Fibroblast of pulmonary artery (primary cell): Measurements from ENCODE around the gene DNAAF5.

Source experiments
- DNase-seq: peaks from one replicate; pipeline ENCODE4 v3.0.0-alpha.2; 2010; ENCODE audit warnings: low read depth
- H3K4me3 ChIP-seq: replicated peaks from 2 replicates; pipeline ENCODE4 v1.5.1; 2011; ENCODE audit warnings: low read depth, mild to moderate bottlenecking, control low read depth, low read length, moderate library complexity
- TF ChIP-seq, protein P1 (sequence below): IDR thresholded peaks from 2 replicates; pipeline ENCODE4 v1.5.1; 2011; ENCODE audit warnings: mild to moderate bottlenecking, control low read depth, low read length, inconsistent platforms; ENCODE audit errors: missing control alignments

Gene DNAAF5

DNA sequence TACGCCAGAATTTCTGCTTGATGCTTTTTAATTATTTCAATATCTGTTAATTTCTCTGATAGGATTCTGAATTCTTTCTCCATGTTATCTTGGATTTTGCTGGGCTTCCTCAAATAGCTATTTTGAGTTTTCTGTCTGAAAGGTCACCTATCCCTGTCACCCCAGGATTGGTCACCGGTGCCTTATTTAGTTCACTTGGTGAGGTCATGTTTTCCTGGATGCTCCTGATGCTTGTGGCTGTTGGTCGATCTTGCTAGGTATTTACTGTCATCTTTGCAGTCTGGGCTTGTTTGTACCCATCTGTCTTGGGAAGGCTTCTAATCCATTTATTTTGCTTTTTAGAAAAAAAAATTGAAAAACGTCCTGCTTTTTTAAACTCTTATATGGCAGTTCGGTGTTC, 11.7 kb downstream of the DNAAF5 start:
- H3K4me3 ChIP-seq = no peak overlapping the region
- DNase-seq = no peak
- TF ChIP-seq, protein P1, sequence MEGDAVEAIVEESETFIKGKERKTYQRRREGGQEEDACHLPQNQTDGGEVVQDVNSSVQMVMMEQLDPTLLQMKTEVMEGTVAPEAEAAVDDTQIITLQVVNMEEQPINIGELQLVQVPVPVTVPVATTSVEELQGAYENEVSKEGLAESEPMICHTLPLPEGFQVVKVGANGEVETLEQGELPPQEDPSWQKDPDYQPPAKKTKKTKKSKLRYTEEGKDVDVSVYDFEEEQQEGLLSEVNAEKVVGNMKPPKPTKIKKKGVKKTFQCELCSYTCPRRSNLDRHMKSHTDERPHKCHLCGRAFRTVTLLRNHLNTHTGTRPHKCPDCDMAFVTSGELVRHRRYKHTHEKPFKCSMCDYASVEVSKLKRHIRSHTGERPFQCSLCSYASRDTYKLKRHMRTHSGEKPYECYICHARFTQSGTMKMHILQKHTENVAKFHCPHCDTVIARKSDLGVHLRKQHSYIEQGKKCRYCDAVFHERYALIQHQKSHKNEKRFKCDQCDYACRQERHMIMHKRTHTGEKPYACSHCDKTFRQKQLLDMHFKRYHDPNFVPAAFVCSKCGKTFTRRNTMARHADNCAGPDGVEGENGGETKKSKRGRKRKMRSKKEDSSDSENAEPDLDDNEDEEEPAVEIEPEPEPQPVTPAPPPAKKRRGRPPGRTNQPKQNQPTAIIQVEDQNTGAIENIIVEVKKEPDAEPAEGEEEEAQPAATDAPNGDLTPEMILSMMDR = no peak

DNA sequence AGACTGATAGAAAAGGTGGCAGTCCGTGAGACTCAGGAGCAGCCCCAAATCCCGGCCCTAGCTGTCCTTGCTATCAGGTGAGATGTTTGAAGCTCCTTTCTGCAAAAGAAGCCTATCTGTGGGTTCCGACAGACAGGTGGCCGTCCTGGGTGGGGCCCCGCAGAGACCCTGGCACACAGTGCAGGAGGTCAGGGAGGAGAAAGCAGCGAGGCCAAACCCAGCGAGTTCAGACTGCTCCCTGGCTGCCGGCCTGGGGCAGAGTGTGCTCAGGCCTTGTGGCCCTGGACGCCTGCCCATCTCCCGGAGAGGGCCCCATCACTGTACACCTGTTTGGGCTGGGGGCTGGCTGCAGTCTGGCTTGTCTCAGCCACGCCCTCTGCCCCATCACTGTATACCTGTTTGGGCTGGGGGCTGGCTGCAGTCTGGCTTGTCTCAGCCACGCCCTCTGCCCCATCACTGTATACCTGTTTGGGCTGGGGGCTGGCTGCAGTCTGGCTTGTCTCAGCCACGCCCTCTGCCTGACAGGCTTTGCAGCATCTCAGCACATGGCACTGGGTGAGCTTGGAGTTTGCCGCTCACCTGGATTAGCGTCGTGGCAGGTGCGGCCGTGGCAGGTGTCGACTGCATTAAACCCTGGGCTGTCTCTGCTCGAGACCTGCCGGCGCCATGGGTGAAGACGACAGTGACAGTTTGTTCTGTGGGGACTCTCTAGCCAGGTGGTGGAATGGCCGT, 12.4 kb downstream of the DNAAF5 start:
- no peak overlapping the region for H3K4me3 ChIP-seq
- DNase-seq = no peak
- TF ChIP-seq, protein P1 = no peak

DNA sequence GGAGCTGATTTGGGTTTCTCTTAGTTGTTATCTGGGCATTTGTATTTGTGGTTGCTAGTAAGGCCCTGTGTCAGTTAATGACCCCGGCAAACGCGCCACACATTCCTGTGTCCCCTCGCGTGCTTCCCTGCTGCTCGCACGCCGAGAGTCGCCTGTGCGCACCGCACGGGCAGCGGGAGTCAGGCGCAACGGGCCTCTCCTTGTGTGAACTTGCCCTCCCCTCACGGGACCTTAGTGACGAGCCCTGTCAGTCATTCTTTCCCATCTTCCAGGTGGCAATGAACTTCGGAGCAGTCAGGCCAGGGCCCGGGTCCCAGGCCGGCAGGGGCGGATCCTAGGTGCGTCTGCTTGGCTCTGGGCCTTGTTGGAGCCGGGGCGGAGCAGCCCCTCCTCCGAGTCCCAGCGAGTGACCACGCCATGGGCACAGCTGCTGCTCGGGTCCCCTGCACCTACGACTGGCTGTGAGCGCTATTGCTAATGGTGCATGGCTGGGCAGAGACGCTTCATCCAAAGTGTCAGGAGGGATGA, 13.0 kb downstream of the DNAAF5 start:
- H3K4me3 ChIP-seq = no peak overlapping the region
- no peak for DNase-seq
- TF ChIP-seq, protein P1 = no peak

DNA sequence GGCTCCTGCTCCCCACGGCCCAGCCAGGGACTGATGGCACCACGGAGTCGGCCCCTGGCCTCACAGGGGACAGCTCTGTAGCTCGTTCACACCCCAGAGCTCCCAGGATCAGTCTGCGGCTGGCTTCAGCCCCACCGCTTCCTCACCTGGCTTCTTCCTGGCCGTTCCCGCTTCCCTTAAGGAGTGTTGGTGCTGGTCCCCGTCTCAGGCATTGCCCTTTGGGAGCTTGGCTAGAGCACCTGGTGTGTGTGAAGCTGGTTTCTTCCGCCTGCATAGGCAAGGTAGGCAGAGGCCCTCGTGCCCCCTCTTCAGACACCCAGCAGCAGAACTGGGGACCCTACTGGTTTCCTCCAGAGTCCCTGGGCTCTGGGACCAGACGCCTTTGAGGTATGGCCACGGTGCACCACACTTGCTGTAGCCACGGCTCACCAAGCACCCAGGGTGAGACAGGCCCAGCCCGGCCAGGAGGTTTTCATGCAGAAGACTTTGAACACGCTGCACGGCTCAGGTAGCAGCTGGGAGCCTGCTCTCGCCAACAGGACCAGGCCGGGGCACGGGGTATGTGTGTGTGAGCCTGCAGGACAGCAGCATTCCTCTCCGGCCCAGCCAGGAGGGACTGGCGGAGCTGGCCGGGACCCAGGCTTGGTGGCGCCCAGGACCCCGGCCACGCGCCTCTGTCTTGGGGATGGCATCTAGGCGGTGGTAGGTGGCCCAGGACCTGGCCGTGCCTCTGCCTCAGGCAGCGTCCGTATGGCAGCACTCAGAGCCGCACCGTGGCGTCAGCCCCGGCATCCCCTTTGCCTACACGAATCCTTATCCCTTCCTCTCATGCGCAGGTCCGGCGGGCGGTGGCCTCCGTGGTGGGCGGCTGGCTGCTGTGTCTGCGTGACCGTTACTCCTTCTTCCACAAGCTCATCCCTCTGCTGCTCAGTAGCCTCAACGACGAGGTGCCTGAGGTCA, 13.8 kb downstream of the DNAAF5 start:
- DNase-seq = no peak
- TF ChIP-seq, protein P1 = no peak
- H3K4me3 ChIP-seq = no peak overlapping the region

DNA sequence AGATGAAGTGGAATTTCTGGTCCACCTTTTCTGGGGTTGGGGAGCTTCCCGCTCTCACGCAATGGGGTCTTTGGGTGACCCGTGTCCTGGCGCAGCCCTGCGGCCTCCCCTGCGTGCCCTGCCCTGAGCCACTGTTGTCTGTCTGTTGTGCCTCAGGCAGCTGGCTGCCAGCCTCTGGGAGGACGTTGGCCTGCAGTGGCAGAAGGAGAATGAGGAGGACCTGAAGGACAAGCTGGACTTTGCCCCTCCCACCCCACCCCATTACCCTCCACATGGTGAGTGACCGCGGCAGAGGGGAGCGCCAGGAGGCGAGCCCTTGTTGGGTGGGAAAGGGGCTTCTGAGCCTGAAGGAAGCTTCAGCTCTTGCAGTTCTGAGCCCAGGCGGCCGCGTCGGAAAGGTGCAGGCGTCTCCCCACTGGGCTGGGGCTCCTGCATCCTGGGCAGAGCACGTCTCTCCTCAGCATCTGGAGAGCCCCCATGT, 14.7 kb downstream of the DNAAF5 start:
- no peak for DNase-seq
- H3K4me3 ChIP-seq = no peak overlapping the region
- TF ChIP-seq, protein P1 = no peak

DNA sequence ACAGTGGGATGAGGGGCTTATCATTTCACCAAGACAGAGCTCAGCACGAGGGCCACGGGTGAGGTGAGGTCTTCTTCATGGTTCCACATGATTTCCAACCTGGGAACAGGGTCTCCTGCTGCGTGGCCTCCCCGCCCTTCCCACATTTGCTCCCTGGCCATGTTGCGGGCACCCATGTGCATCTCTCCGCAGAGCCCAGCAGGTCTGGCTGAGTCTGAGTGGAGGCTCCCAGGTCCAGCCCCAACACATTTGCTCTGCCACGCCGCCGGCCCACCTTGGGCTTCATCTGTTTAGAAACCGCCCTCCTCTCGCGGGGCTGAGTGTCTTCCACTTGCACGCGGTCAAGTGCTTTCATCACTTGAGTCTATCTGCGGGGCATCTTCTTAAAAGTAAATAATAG, 15.4 kb downstream of the DNAAF5 start:
- H3K4me3 ChIP-seq = no peak overlapping the region
- no peak for DNase-seq
- TF ChIP-seq, protein P1 = no peak
